Amygdala (tissue), 56 donors: Measurements from ENCODE around the gene SRSF3.

Experiments
- DNase-seq, 56 donors: peaks; one replicate each; lab custom pipeline; 2025; lab: John Stamatoyannopoulos, UW

The SRSF3 gene

DNA sequence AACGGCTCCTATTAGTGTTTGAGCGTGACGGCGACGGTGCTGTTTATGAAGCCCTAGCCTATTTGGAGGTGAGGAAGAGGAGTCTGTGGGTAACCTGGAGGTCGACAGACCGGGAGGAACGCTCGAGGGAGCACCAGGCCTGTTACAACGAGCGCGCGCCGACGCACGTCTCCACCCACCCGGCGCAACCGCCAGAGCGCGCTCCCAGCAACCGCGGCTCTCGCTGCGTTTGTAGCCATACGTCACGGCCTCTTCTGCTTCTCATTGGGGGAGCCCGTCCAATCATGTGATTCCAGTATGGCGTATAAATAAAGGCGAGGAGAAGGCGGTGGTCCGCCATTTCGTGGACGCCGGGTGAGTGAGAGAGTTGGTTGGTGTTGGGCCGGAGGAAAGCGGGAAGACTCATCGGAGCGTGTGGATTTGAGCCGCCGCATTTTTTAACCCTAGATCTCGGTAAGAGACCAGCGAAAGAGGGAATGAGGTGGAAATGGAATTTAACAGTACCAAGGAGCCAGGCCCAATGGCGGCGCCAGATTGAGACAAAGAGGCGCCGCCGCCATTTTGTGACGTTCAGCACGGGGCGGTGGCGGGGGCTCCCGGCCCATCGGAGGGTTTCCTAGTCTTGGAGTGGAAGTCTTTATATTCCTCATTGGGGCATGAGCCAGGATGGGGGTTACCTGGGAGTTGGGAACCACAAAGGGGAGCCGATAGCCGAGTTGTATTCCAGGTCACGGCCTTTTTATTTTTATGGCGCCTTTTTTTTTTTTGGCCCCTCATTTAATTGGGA is at the start of gene SRSF3:
TSS of gene SRSF3 (plus strand) at position 334 of the 787 bp plus-strand sequence. CDS start 2,401 bp downstream, outside the sequence.
- peak; percentile 58 to 99 (median 96) for DNase-seq

DNA sequence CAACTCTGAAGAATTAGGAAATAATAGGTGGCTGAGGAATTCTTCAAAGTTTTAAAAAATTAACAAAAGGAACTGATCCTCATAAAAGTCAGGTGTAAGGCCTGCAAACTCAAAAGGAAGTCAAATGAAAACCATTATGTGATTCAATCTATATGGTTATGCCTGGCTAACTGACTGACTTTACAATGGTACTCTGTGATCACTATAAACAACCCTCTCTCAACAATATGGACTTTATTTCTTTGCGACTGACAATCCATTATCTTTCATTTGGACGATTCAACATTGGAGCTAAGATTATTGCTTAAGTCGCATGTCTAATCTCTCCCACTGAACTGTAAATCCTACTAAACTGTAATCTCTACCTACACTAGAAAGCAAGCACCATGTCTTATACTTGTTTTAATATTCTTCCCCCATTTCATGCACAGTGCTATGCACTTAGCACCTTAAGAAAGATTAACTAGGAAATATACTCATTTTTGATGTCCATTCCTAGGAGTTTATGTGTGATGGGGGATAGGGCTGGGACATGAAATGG is 48.3 kb upstream of the SRSF3 start:
- no peak for DNase-seq

DNA sequence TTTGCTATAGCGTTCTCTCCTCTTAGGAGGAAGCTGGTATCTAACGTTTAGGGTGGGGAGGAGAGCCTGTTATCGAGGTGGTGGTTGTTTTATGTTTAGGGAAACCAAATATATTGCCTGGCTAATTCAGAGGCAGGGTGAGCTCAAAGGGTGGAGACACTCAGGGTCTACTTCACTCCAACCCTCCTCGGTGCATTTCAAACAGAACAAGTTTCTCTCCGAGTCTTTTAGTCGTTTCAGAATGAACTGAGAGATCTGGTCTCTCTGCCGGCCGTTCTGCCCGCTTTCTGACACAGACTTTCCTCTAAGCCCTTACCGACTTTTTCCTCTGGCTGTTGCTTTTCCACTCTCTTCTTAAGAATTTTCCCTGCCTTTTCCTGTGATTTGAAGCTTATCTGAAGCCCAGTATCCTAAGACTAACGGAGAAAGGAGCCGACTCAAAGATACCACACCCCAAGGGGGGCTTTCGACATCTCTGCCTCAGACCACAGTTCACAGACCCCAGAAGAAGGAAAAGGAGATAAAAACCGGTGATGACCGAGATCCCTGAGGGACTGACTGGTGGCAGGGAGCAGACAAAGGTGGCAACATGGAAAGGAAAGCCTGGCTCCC is 47.7 kb upstream of the SRSF3 start:
- peak in 12 of 56 donors; percentile 2 to 51 (median 22) for DNase-seq

DNA sequence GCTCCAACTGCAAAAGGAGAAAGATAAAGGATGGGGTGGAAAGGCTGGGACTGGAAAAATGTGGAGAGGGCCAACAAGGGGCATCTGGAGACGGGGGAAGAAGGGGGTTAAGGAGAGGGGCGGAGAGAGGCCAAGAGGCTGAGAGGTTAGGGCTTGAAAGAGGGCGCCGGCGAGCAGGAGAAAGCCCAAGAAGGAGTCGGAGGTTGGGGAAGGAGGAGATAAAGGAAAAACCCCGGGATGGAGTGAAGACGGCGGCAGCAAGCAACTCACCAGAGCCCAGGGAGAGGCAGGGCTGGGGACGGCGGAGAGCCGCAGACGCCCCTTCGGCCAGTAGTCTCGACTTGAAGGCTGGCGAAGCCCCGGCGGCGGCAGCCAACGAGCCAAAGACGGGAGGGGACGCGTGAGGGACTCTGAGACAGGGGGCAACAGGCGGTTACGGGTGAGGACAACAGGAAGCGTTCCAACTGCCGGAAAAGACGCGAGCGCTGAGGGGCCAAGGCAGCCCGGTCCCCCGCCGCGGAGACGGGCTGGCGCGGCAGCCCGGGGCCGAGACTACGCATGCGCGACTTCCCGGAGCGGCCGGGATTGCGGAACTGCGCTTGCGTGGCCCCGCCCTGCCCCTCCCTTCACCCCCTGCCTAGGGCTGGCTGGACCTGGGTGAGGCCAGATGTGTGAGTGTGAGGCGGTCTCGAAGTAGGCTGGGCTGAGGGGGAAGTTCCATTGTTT is 47.1 kb upstream of the SRSF3 start, which contains the start of gene STK38:
TSS of gene STK38 (minus strand) at position 560 of the 726 bp plus-strand sequence. CDS start 7,277 bp downstream, outside the sequence.
- peak; percentile 11 to 93 (median 78) for DNase-seq

DNA sequence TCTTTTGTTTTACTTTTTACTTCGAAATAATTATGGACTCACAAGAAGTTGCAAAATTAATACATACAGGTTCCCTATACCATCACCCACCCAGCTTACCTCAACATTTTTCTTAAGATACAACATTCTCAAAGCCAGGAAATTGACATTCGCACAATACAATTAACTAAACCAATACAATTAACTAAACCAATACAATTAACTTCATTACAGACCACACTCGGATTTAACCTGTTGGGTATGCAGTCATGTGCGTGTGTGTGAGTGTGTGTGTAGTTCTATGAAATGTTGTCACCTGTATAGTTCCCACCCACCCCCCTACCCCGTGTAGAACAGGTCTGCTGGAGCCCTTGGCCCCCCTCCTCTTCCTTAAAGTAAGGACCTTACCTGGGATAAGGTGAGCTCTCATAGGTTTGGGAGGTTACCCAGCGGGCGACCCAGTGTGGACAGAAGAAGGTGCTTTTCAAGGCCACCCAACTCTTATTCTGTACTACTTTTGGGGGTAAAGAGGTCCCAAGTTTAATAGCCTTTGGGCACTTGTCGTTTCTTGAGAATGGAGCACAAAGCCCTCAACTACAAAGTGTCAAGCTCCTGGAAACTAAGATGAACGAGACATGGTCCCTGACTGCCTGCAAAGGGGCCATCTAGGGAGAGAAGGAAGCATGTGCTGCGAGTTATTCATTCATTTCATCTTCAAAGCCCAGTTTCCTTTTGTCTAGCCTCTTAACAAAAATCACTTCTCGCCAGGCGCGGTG is 46.3 kb upstream of the SRSF3 start:
- DNase-seq: no peak

DNA sequence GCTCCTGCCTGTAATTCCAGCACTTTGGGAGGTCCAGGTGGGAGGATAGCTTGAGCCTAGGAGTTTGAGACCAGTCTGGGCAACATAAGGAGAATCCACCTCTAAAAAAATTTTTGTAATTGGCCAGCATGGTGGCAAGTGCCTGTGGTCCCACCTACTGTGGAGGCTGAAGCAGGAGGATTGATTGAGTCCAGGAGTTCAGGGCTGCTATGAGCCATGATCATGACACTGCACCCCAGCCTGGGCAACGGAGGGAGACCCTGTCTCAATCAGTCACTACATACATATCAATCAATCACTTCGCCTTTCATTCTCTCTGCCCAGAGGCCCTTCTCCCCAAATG is 45.8 kb upstream of the SRSF3 start:
- DNase-seq: no peak

DNA sequence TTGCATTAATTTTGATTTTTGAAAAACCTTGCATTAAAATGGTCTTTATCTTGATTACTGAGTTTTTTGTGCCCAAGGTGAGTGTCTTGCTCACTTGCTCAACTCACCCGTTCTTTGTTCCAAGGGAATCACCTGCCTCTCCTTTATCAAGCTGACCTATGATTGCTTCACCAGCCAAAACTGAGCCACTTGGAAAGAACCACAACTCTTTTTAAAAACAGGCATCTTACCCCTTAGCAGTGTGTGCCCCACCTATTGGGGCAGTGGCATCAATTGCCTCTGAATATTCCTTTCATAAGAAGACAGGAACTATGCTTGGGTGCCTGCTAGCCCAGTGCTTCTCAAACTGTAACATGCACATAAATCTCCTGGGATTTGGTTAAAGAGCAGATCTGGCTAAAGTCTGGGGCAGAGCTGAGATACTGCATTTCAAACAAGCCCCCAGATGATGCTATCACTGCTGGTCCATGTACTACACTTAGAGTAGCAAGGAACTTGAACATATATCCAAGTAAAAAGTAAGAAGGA is 43.6 kb upstream of the SRSF3 start:
- DNase-seq: no peak

DNA sequence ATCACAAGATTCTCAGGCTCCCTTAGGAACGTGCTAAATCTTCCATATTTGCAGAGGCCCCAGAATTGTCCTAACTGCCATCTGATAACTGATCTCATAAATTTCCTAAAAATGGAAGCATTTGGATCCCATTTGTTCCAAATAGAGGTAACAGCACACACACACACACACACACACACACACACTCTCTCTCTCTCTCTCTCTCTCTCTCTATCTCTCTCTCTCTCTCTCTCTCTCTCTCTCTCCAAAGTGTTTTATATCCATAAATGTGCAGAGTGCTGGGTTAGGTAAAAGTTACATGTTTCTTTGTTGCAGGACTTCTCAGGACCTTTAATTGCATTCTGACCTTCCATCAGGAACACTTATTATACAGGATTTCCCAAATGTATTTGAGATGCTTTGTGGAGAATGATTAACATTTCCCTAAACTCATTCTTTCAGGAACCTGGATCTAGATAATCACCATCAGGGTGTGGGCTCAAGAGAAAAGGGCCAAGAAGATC is 38.4 kb upstream of the SRSF3 start:
- no peak for DNase-seq

DNA sequence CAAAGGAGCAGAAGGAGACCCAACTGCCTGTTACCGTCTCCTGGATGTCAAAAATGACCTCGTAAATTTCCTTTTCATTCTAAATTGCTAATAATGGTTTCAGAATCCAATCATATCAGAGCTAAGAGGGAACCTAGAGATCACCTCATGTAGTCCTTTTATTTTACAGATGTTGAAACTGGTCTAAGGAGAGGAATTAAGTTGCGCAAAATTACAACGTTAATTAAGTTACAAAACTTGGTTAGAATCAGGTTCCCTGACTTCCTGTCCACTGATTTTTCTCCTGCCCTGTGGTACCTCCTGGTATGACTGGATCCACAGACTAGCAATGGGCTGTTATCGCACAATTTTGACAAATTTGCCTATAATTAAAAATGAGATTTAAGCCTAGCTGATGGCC is 37.9 kb upstream of the SRSF3 start:
- no peak for DNase-seq

DNA sequence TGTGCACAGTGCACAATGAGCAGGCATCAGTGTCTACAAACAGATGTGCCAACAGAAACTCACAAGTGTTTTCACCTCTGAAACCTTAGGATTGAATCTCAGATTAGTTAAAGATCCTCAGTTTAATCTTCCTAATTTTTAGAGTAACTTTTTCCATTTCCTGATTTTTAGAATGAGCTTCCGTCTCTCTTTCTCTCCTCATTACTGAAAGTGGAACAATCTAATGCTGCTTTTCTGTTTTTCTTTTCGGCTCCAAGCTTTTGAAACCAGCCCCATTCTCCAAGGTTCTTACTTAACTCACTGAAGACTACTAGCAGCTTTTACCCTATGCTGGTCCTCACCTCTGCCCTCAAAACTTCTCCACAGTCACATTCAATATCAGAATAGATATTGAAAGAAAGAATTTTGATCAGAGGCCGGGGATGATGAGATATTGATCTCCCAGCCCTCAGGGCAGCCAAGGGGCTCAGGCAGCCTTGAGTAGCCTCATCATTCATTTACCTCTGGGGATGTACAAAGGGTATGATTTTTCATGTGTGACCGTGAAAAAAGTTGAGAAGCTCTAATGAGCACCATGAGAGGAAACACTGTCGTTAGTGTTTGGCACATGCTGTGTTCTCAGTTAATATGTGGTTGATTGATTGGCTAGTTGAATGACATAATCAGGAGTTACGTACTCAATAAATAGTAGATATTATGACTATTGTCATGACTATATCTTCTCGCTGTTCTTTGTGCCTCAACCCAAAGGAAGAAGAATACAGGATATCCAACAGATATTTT is 35.0 kb upstream of the SRSF3 start:
- no peak for DNase-seq

DNA sequence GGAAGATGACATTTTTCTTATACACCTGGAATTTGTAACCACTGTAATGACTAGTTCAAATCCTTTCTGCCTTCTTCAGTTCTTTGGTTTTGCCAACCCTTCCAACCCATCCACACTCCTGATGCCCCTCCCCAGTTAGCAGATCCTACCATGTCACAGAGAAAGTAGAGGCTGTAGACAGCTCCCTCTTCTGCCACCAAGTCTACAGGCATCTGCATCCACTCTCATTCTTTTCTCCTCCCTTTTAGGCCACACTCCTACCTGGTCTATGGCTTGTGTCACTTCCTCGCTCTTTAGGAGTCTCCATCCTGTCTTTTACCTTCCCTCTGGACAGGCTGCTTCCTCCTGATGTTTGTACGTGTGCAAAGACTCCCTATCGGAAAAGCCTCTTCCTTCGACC is 33.3 kb upstream of the SRSF3 start:
- no peak for DNase-seq

DNA sequence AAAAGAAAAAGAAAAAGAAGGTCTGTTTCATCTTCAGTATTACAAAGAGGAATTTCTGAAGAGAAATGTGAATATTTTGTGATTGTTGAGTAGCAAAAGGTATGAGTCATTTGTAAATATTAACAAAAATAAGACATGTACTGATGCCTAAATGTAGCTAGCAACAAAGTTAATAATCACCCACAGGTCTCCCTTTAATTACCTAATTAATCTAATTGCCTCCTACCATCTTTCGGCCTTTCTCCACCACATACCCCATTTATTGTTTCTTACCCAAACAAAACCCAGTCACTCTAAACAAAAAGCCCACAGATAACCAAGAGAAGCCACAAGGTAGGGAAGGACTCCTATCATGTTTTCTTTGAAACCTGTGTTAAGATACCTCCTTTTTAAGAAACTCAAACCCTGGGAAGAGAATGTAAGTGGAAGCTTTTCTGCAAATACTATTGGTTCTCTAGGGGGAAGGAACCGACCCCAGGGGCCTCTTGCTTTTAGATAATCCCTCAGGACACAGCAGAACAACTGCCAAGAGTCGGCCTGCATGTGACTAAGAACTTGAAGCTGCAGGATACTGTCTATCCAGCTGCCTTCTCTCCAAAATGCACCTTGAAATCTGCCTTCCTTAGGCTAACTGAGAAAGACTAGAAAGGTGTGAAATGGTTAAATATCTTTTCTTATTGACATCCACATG is 30.8 kb upstream of the SRSF3 start:
- no peak for DNase-seq

DNA sequence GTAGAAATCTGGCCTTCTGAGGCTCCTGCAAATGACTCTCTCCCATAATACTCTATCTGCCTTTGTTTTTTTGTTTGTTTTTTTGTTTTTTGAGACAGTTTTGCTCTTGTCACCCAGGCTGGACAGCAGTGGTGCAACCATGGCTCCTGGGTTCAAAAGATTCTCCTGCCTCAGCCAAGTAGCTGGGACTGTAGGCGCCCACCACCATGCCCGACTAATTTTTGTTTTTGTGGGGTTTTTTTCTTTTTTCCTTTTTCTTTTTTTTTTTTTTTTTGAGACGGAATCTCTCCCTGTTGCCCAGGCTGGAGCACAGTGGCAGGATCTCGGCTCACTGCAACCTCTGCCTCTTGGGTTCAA is 30.3 kb upstream of the SRSF3 start:
- DNase-seq: no peak

DNA sequence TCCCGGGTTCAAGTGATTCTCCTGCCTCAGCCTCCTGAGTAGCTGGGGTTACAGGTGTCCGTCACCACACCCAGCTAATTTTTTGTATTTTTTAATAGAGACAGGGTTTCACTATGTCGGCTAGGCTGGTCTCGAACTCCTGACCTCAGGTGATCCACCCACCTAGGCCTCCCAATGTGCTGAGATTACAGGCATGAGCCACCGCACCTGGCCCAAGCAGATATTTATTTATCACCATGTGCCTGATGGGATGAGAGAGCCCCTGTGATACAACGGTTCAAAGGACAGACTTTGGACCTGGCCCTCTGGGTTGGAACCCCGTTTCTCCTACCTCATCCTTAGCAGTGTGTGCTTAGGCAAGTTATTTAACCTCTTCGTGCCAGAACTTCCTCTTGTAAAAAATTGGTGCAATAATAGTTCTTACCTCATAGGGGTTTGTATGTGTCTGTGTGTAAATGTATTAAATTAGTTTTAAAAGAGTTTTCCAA is 27.7 kb upstream of the SRSF3 start:
- DNase-seq: no peak

DNA sequence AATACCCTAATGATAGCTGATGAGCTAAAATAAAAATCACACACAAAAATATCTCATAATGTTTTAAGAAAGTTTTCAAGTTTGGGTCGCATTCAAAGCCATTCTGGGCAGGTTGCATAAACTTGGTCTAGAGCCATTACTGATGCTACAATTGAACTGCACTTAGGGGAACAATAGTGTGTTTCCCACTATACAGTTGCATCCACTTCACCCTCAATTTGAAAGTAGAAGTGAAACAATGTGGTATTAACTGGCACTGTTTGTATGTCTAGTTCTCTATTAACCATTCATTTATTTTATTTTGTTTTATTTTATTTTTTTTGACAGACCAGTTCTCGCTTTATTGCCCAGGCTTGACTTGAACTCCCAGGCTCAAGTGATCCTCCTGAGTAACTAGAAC is 23.9 kb upstream of the SRSF3 start:
- DNase-seq: no peak

DNA sequence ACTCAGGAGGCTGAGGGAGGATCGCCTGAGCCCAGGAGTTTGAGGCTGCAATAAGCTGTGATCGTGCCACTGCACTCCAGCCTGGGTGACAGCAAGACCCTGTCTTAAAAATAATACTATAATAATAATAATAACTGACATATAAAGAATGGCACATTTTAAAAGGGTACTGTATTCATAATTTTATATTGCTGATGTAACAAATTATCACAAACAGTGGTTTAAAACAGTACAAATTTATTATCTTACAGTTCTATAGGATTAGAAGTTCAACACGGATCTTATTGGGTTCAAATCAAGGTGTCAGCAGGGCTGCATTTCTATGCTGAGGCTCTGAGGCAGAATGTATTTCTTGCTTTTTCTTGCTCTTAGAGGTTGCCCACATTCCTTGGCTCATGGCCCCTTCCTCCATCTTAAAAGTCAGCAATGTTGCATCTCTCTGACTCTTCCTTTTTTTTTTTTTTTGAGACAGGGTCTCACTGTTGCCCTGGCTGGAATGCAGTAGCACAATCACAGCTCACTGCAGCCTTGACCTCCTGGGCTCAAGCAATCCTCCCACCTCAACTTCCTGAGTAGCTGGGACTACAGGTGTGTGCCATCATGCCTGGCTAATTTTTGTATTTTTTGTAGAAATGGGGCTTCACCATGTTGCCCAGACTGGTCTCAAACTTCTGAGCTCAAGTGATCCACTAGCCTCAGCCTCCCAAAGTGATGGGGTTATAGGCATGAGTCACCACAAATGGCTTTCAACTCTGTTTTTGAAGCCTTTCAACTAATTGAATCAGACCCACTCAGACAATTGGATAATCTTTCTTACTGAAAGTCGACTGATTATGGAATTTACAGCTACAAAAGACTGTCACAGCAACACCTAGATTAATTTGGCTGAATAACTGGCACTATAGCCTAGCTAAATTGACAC is 22.8 kb upstream of the SRSF3 start:
- no peak for DNase-seq
